K562 (cell line): ENCODE data around the gene MTHFR. TPM values are rescaled to one million over a fixed set of nuclear protein-coding genes. Genes with fewer than 3 reads are reported as not detected.

ENCODE experiments used
- ATF1 ChIP-seq, 2 experiments: fragments of 450-650 bp in 1 of 2; IDR thresholded peaks; 2 replicates each; pipeline ENCODE4 v1.6.1; 2016; ENCODE audit warnings: missing compliant biosample characterization in 1 of 2, missing genetic modification characterization in 1 of 2
- BCOR ChIP-seq: fragments of 450-650 bp; IDR thresholded peaks from 2 replicates; pipeline ENCODE4 v1.6.1; 2016
- CAMTA2 ChIP-seq: fragments of 250-450 bp; sonication (Bioruptor Pico); conservative IDR thresholded peaks from 2 replicates; pipeline ENCODE4 v1.5.1; 2022
- ETS1 ChIP-seq: conservative IDR thresholded peaks from 2 replicates; pipeline ENCODE4 v1.6.1; 2011; ENCODE audit warnings: low read depth, mild to moderate bottlenecking, low read length; ENCODE audit not compliant: control insufficient read depth
- HNRNPLL ChIP-seq: fragments of 200-400 bp; formaldehyde crosslinking; IDR thresholded peaks from 2 replicates; pipeline ENCODE4 v1.6.1; 2017; ENCODE audit warnings: low read length, low read depth, mild to moderate bottlenecking; ENCODE audit not compliant: poor library complexity, severe bottlenecking
- L3MBTL2 ChIP-seq: fragments of 450-650 bp; IDR thresholded peaks from 2 replicates; pipeline ENCODE4 v1.6.1; 2016; ENCODE audit warnings: mild to moderate bottlenecking, moderate library complexity
- MEF2D ChIP-seq: conservative IDR thresholded peaks from 2 replicates; pipeline ENCODE4 v1.6.1; 2016; ENCODE audit warnings: low read depth, missing genetic modification characterization, missing compliant biosample characterization
- NKRF ChIP-seq: fragments of 450-650 bp; IDR thresholded peaks from 2 replicates; pipeline ENCODE4 v1.6.1; 2016; ENCODE audit warnings: borderline replicate concordance
- PHB2 ChIP-seq: fragments of 450-650 bp; IDR thresholded peaks from 2 replicates; pipeline ENCODE4 v1.6.1; 2017; ENCODE audit warnings: low read depth
- PHTF2 ChIP-seq: fragments of 250-450 bp; sonication (Bioruptor Pico); IDR thresholded peaks from 2 replicates; pipeline ENCODE4 v1.5.0; 2021; ENCODE audit warnings: mild to moderate bottlenecking
- POLR2B ChIP-seq: fragments of 450-650 bp; IDR thresholded peaks from 2 replicates; pipeline ENCODE4 v1.6.1; 2018; ENCODE audit warnings: low read depth; ENCODE audit not compliant: partially characterized antibody
- POLR3G ChIP-seq: IDR thresholded peaks from 2 replicates; pipeline ENCODE4 v1.6.1; 2011; ENCODE audit not compliant: insufficient read length, insufficient replicate concordance; ENCODE audit errors: extremely low read depth
- POU5F1 ChIP-seq: fragments of 150-350 bp; IDR thresholded peaks from 2 replicates; pipeline ENCODE4 v1.6.1; 2014; ENCODE audit warnings: borderline replicate concordance, low read length, low read depth, mild to moderate bottlenecking; ENCODE audit not compliant: partially characterized antibody
- RFX7 ChIP-seq: fragments of 250-450 bp; sonication (Bioruptor Pico); IDR thresholded peaks from 2 replicates; pipeline ENCODE4 v1.5.1; 2021; ENCODE audit warnings: mild to moderate bottlenecking
- RUNX1 ChIP-seq: sonication (generic); IDR thresholded peaks from 2 replicates; pipeline ENCODE4 v1.6.1; 2016; ENCODE audit warnings: antibody characterized with exemption, low read depth
- TSC22D4 ChIP-seq: fragments of 450-650 bp; IDR thresholded peaks from 2 replicates; pipeline ENCODE4 v1.6.1; 2016; ENCODE audit warnings: missing genetic modification characterization, missing biosample characterization, control low read depth
- XRCC5 ChIP-seq: fragments of 200-400 bp; formaldehyde crosslinking; IDR thresholded peaks from 2 replicates; pipeline ENCODE4 v1.6.1; 2017; ENCODE audit warnings: low read depth, mild to moderate bottlenecking, low read length
- ZBED1 ChIP-seq: IDR thresholded peaks from 2 replicates; pipeline ENCODE4 v1.6.1; 2014
- ZBTB7A ChIP-seq: IDR thresholded peaks from 2 replicates; pipeline ENCODE4 v1.6.1; 2011; ENCODE audit warnings: low read depth, mild to moderate bottlenecking, low read length, moderate library complexity, borderline replicate concordance; ENCODE audit not compliant: control insufficient read depth
- ZC3H11A ChIP-seq: IDR thresholded peaks from 2 replicates; pipeline ENCODE4 v1.6.1; 2012; ENCODE audit warnings: low read depth, low read length, improper control_type of control experiment
- ZEB2 ChIP-seq: fragments of 450-650 bp; IDR thresholded peaks from 2 replicates; pipeline ENCODE4 v1.6.1; 2016
- ZNF436 ChIP-seq: fragments of 250-450, 450-650 bp; sonication (Bioruptor Pico); formaldehyde crosslinking; IDR thresholded peaks from 2 replicates; pipeline ENCODE4 v1.7.0; 2020; ENCODE audit warnings: mild to moderate bottlenecking
- polyA plus RNA-seq, 8 experiments: library from polyadenylated mRNA; depleted of rRNA in 4 of 8; stranded (reverse) in 5 of 8; unstranded in 3 of 8; fragments of >200 nt; fragmentation: Nextera tagmentation in 2 of 8; fragmentation: Illumina TruSeq in 1 of 8; extraction: Ambion mirVana in 2 of 8; extraction: Trizol in 1 of 8; gene quantifications; 2 replicates each; pipeline versions ENCODE4 v1.2.1 to v1.2.3, GENCODE V29; 2011 to 2014; ENCODE audit warnings: inconsistent platforms in 1 of 8, missing spikeins in 1 of 8
- total RNA-seq, 7 experiments: library from RNA; depleted of rRNA in 6 of 7; stranded (reverse); fragments of >200 nt in 6 of 7; fragmentation: Illumina TruSeq in 2 of 7; extraction: Trizol in 2 of 7; gene quantifications; 2 replicates each; pipeline versions ENCODE4 v1.2.1 to v1.2.3, GENCODE V29; 2011 to 2021; ENCODE audit warnings: low replicate concordance in 1 of 7
- TF ChIP-seq, protein P1 (sequence below): fragments of 450-650 bp; formaldehyde crosslinking; IDR thresholded peaks from 2 replicates; pipeline ENCODE4 v1.4.0; 2022; ENCODE audit warnings: mild to moderate bottlenecking, moderate library complexity
- TF ChIP-seq, protein P2 (sequence below): sonication (generic); formaldehyde crosslinking; IDR thresholded peaks from 2 replicates; pipeline ENCODE4 v1.8.0; 2022; ENCODE audit warnings: missing genetic modification reagents, mild to moderate bottlenecking, borderline replicate concordance

MTHFR gene
- total and polyA plus RNA-seq, 9 of the 15 experiments (the other 6 are each of a cell fraction or from before 2014, with no cell fraction given) = 5.0 to 104 (median 62.6) TPM

GRCh38 chr1:11806307-11806936 lies 658 bp upstream of the MTHFR start (continued):
- TF ChIP-seq POU5F1 (no peak), ZC3H11A (no peak), ETS1 (peak; percentile 42; the same call in 1 of the 2 replicates), TSC22D4 (tag) (no peak), ZNF436 (CRISPR knock-in tag) (no peak), PHB2 (no peak), POLR3G (no peak), NKRF (no peak), HNRNPLL (no peak), ZEB2 (no peak), ATF1 (CRISPR knock-in tag; IDR thresholded peaks at IDR 0.05) (no peak), ATF1 (tag; IDR thresholded peaks at IDR 0.05) (peak; percentile 90), MEF2D (tag) (no peak), RUNX1 (no peak), CAMTA2 (no peak), L3MBTL2 (peak; percentile 83), POLR2B (peak; percentile 41), BCOR (0 out of 2 replicates have a peak, but pooled peaks have one; percentile 33), PHTF2 (CRISPR knock-in tag) (peak; percentile 24; the same call in 1 of the 2 replicates), RFX7 (CRISPR knock-in tag) (no peak), ZBED1 (no peak), XRCC5 (0 out of 2 replicates have a peak, but pooled peaks have one; percentile 33), ZBTB7A (peak; percentile 52; the same call in 1 of the 2 replicates)
- TF ChIP-seq, protein P1, sequence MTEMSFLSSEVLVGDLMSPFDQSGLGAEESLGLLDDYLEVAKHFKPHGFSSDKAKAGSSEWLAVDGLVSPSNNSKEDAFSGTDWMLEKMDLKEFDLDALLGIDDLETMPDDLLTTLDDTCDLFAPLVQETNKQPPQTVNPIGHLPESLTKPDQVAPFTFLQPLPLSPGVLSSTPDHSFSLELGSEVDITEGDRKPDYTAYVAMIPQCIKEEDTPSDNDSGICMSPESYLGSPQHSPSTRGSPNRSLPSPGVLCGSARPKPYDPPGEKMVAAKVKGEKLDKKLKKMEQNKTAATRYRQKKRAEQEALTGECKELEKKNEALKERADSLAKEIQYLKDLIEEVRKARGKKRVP (CRISPR knock-in tag) = no peak
- TF ChIP-seq, protein P2, sequence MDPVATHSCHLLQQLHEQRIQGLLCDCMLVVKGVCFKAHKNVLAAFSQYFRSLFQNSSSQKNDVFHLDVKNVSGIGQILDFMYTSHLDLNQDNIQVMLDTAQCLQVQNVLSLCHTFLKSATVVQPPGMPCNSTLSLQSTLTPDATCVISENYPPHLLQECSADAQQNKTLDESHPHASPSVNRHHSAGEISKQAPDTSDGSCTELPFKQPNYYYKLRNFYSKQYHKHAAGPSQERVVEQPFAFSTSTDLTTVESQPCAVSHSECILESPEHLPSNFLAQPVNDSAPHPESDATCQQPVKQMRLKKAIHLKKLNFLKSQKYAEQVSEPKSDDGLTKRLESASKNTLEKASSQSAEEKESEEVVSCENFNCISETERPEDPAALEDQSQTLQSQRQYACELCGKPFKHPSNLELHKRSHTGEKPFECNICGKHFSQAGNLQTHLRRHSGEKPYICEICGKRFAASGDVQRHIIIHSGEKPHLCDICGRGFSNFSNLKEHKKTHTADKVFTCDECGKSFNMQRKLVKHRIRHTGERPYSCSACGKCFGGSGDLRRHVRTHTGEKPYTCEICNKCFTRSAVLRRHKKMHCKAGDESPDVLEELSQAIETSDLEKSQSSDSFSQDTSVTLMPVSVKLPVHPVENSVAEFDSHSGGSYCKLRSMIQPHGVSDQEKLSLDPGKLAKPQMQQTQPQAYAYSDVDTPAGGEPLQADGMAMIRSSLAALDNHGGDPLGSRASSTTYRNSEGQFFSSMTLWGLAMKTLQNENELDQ (CRISPR knock-in tag) = no peak
